ENCODE measurements around the gene PIP4K2A.

DNA sequence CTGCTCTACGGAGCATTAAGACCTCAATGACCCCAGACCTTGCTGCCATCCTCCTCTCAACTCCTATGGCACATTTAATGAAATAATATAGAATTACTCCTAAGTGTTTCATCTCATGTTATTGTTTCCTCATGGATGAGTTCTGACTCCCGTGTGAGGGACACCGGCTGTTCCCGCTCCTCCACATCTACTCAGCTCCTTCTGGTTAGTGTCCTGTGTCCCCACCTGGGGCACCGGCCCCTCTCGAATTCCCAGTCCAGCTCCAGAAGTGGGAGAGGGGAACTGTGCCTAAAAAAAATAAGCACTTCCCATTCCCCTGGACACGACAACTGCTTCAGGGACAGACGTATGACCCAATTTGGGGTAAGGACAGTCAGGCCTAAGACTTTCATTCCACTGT is 58.3 kb downstream of the PIP4K2A start:
- TF ChIP-seq MAF1 (CRISPR knock-in tag; IDR thresholded peaks at IDR 0.05; ENCODE audit: borderline replicate concordance): no peak
- TF ChIP-seq, protein P1, sequence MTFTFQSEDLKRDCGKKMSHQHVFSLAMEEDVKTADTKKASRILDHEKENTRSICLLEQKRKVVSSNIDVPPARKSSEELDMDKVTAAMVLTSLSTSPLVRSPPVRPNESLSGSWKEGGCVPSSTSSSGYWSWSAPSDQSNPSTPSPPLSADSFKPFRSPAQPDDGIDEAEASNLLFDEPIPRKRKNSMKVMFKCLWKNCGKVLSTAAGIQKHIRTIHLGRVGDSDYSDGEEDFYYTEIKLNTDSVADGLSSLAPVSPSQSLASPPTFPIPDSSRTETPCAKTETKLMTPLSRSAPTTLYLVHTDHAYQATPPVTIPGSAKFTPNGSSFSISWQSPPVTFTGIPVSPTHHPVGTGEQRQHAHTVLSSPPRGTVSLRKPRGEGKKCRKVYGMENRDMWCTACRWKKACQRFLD (CRISPR knock-in tag; IDR thresholded peaks at IDR 0.05; ENCODE audit: borderline replicate concordance): no peak
- TF ChIP-seq RFX5 (IDR thresholded peaks at IDR 0.05; ENCODE audit: low read depth, low read length): no peak
